Measurements from ENCODE around the gene PLEKHN1.
A peak's percentile ranks its signal among the peaks of the same experiment; 100 is the strongest.

The PLEKHN1 gene

DNA sequence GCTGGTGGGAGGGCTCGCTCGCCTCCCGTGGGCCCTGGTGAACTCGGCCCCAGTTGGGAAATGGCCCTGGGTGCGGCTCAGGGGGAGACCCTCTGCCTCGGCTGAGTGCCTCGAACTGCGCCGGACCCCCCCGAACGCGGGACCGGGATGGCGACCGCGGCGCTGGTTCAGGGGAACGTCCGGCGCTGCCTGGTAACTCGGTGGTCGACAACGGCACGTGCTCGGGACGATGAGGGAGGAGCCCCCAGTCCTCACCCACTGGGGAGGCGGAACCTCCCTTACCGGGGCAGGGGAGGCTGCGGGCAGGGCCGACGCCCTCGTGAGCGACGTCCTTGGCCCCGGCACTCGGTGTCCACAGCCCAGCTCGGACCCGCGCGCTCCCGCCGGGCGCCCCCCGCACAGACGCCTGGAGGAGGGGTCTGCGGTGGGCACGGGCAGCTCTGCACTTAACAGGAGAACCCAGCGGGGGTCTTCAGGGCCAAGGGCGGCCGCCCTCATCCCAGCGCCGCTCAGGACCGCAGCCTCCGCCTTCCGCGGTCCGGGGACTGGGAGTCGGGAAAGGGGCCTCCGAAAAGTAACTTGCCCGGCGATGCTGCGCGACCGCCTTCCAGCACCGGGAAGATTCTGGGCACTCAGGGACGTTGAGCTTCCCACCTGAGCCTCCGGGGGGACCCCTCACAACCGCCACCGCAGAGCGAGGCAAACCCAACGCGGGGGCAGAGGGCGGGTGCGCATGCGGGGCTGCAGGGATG lies 31.9 kb downstream of the PLEKHN1 start (continued):
- TF ChIP-seq SP3 (tag by site-specific recombination; IDR thresholded peaks at IDR 0.05): peak; percentile 74
- TF ChIP-seq KLF7 (tag by site-specific recombination; IDR thresholded peaks at IDR 0.05; ENCODE audit: borderline replicate concordance): peak; percentile 11; the same call in 1 of the 2 replicates
- TF ChIP-seq, protein P1, sequence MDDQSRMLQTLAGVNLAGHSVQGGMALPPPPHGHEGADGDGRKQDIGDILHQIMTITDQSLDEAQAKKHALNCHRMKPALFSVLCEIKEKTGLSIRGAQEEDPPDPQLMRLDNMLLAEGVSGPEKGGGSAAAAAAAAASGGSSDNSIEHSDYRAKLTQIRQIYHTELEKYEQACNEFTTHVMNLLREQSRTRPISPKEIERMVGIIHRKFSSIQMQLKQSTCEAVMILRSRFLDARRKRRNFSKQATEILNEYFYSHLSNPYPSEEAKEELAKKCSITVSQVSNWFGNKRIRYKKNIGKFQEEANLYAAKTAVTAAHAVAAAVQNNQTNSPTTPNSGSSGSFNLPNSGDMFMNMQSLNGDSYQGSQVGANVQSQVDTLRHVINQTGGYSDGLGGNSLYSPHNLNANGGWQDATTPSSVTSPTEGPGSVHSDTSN (CRISPR knock-in tag; IDR thresholded peaks at IDR 0.05): peak; percentile 66; the same call in 1 of the 2 replicates
- TF ChIP-seq ZNF629 (tag by site-specific recombination; IDR thresholded peaks at IDR 0.05): peak; percentile 52
- TF ChIP-seq ZNF624 (tag by site-specific recombination; IDR thresholded peaks at IDR 0.05): no peak
- peak; percentile 65; the same call in 1 of the 2 replicates for TF ChIP-seq ZNF561 (tag by site-specific recombination; IDR thresholded peaks at IDR 0.05; ENCODE audit: borderline replicate concordance)
- TF ChIP-seq ZFHX2 (tag by site-specific recombination; conservative IDR thresholded peaks at IDR 0.05): peak; percentile 65
- no peak for TF ChIP-seq ZNF140 (tag by site-specific recombination; IDR thresholded peaks at IDR 0.05)
- 0 out of 2 replicates have a peak, but pooled peaks have one; percentile 17 for TF ChIP-seq ZNF843 (tag by site-specific recombination; IDR thresholded peaks at IDR 0.05)
- no peak for TF ChIP-seq ZNF132 (tag by site-specific recombination; IDR thresholded peaks at IDR 0.05; ENCODE audit: borderline replicate concordance)
- TF ChIP-seq, protein P2, sequence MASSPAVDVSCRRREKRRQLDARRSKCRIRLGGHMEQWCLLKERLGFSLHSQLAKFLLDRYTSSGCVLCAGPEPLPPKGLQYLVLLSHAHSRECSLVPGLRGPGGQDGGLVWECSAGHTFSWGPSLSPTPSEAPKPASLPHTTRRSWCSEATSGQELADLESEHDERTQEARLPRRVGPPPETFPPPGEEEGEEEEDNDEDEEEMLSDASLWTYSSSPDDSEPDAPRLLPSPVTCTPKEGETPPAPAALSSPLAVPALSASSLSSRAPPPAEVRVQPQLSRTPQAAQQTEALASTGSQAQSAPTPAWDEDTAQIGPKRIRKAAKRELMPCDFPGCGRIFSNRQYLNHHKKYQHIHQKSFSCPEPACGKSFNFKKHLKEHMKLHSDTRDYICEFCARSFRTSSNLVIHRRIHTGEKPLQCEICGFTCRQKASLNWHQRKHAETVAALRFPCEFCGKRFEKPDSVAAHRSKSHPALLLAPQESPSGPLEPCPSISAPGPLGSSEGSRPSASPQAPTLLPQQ (tag by site-specific recombination; IDR thresholded peaks at IDR 0.05): peak; percentile 80
- TF ChIP-seq ZBTB48 (tag by site-specific recombination; IDR thresholded peaks at IDR 0.05): peak; percentile 63; the same call in 1 of the 2 replicates
- TF ChIP-seq OVOL3 (tag by site-specific recombination; IDR thresholded peaks at IDR 0.05): peak; percentile 6; the same call in 1 of the 2 replicates
- TF ChIP-seq, protein P3, sequence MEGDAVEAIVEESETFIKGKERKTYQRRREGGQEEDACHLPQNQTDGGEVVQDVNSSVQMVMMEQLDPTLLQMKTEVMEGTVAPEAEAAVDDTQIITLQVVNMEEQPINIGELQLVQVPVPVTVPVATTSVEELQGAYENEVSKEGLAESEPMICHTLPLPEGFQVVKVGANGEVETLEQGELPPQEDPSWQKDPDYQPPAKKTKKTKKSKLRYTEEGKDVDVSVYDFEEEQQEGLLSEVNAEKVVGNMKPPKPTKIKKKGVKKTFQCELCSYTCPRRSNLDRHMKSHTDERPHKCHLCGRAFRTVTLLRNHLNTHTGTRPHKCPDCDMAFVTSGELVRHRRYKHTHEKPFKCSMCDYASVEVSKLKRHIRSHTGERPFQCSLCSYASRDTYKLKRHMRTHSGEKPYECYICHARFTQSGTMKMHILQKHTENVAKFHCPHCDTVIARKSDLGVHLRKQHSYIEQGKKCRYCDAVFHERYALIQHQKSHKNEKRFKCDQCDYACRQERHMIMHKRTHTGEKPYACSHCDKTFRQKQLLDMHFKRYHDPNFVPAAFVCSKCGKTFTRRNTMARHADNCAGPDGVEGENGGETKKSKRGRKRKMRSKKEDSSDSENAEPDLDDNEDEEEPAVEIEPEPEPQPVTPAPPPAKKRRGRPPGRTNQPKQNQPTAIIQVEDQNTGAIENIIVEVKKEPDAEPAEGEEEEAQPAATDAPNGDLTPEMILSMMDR (tag by site-specific recombination; IDR thresholded peaks at IDR 0.05): 0 out of 2 replicates have a peak, but pooled peaks have one; percentile 58
- TF ChIP-seq ZNF768 (tag by site-specific recombination; IDR thresholded peaks at IDR 0.05): peak; percentile 11; the same call in 1 of the 2 replicates
- peak; percentile 98 for TF ChIP-seq ZEB2 (tag by site-specific recombination; IDR thresholded peaks at IDR 0.05)
- 0 out of 2 replicates have a peak, but pooled peaks have one; percentile 36 for TF ChIP-seq ZNF324 (tag by site-specific recombination; IDR thresholded peaks at IDR 0.05)
- TF ChIP-seq ZNF423 (tag by site-specific recombination; IDR thresholded peaks at IDR 0.05): peak; percentile 35; the same call in 1 of the 2 replicates
- peak; percentile 77 for TF ChIP-seq SP2 (tag by site-specific recombination; IDR thresholded peaks at IDR 0.05)
- TF ChIP-seq, protein P4, sequence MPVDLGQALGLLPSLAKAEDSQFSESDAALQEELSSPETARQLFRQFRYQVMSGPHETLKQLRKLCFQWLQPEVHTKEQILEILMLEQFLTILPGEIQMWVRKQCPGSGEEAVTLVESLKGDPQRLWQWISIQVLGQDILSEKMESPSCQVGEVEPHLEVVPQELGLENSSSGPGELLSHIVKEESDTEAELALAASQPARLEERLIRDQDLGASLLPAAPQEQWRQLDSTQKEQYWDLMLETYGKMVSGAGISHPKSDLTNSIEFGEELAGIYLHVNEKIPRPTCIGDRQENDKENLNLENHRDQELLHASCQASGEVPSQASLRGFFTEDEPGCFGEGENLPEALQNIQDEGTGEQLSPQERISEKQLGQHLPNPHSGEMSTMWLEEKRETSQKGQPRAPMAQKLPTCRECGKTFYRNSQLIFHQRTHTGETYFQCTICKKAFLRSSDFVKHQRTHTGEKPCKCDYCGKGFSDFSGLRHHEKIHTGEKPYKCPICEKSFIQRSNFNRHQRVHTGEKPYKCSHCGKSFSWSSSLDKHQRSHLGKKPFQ (tag by site-specific recombination; IDR thresholded peaks at IDR 0.05): 0 out of 2 replicates have a peak, but pooled peaks have one; percentile 24
- TF ChIP-seq ZNF211 (tag by site-specific recombination; IDR thresholded peaks at IDR 0.05; ENCODE audit: low read depth): no peak
- peak; percentile 98 for TF ChIP-seq ZBTB7A (tag by site-specific recombination; IDR thresholded peaks at IDR 0.05; ENCODE audit: low read depth)
- peak; percentile 95 for TF ChIP-seq ZIC2 (tag by site-specific recombination; IDR thresholded peaks at IDR 0.05)
- TF ChIP-seq ZNF548 (tag by site-specific recombination; IDR thresholded peaks at IDR 0.05): 0 out of 2 replicates have a peak, but pooled peaks have one; percentile 33
- TF ChIP-seq ZNF677 (tag by site-specific recombination; IDR thresholded peaks at IDR 0.05): no peak
- TF ChIP-seq KLF8 (tag by site-specific recombination; IDR thresholded peaks at IDR 0.05): peak; percentile 93
- TF ChIP-seq ZNF610 (tag by site-specific recombination; IDR thresholded peaks at IDR 0.05; ENCODE audit: borderline replicate concordance): peak; percentile 15; the same call in 1 of the 2 replicates
- TF ChIP-seq, protein P5, sequence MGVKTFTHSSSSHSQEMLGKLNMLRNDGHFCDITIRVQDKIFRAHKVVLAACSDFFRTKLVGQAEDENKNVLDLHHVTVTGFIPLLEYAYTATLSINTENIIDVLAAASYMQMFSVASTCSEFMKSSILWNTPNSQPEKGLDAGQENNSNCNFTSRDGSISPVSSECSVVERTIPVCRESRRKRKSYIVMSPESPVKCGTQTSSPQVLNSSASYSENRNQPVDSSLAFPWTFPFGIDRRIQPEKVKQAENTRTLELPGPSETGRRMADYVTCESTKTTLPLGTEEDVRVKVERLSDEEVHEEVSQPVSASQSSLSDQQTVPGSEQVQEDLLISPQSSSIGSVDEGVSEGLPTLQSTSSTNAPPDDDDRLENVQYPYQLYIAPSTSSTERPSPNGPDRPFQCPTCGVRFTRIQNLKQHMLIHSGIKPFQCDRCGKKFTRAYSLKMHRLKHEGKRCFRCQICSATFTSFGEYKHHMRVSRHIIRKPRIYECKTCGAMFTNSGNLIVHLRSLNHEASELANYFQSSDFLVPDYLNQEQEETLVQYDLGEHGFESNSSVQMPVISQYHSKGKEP (tag by site-specific recombination; IDR thresholded peaks at IDR 0.05): no peak
- TF ChIP-seq ZNF335 (tag by site-specific recombination; conservative IDR thresholded peaks at IDR 0.05): no peak

Data from HEK293 (cell line).